Endothelial cell of umbilical vein (primary cell): ENCODE results near the gene PHOSPHO1.

Experiments
- CTCF ChIP-seq, 2 donors: IDR thresholded peaks; 1 replicate in 1 of 2; 2 replicates in 1 of 2; pipeline ENCODE4 v1.5.1; 2011; ENCODE audit warnings: low read length in 2 of 2, mild to moderate bottlenecking in 2 of 2, moderate library complexity in 2 of 2, control low read depth in 1 of 2, inconsistent platforms in 1 of 2, low read depth in 1 of 2; ENCODE audit not compliant: insufficient read depth in 1 of 2; ENCODE audit errors: extremely low read depth in 1 of 2
- EZH2 ChIP-seq: IDR thresholded peaks from 2 replicates; pipeline ENCODE4 v1.6.1; 2012; ENCODE audit warnings: borderline replicate concordance, low read depth, mild to moderate bottlenecking, moderate library complexity, low read length, inconsistent platforms; ENCODE audit not compliant: severe bottlenecking
- FOS ChIP-seq: IDR thresholded peaks from 2 replicates; pipeline ENCODE4 v1.6.1; 2011; ENCODE audit warnings: mild to moderate bottlenecking, low read length, moderate library complexity, borderline replicate concordance; ENCODE audit not compliant: insufficient read depth
- GATA2 ChIP-seq: IDR thresholded peaks from 2 replicates; pipeline ENCODE4 v1.7.0; 2011; ENCODE audit warnings: low read depth, mild to moderate bottlenecking, moderate library complexity, mixed read lengths, low read length; ENCODE audit not compliant: insufficient read length, insufficient read depth
- JUN ChIP-seq: IDR thresholded peaks from 2 replicates; pipeline ENCODE4 v1.6.1; 2011; ENCODE audit warnings: borderline replicate concordance, low read depth; ENCODE audit not compliant: insufficient read length, insufficient read depth
- MAX ChIP-seq: IDR thresholded peaks from 2 replicates; pipeline ENCODE4 v1.6.1; 2011; ENCODE audit not compliant: insufficient read depth, insufficient read length
- MYC ChIP-seq: IDR thresholded peaks from one replicate; pipeline ENCODE4 v1.6.1; 2011; ENCODE audit warnings: mild to moderate bottlenecking, low read depth, low read length
- POLR2A ChIP-seq: IDR thresholded peaks from 2 replicates; pipeline ENCODE4 v1.6.1; 2012; ENCODE audit warnings: low read depth, mild to moderate bottlenecking, control low read depth, low read length
- POLR2AphosphoS5 ChIP-seq: IDR thresholded peaks from 2 replicates; pipeline ENCODE4 v1.6.1; 2012; ENCODE audit warnings: low read depth, mild to moderate bottlenecking, control low read depth, low read length, moderate library complexity; ENCODE audit not compliant: insufficient read depth

GRCh38 chr17:49196520-49196919, 34.1 kb downstream of the PHOSPHO1 start:
- TF ChIP-seq EZH2 (no peak), CTCF (IDR thresholded peaks at IDR 0.05; ENCODE audit: extremely low read depth in 1 of 2, insufficient read depth in 1 of 2, low read depth in 1 of 2, low read length in 2 of 2) (no peak), MAX (no peak), POLR2A (no peak), POLR2AphosphoS5 (no peak), GATA2 (no peak), JUN (no peak), MYC (no peak), FOS (no peak)
